Vagina (tissue), 2 donors: Measurements from ENCODE around the gene RNF34.

Source experiments
- POLR2A ChIP-seq, 2 donors: fragments of 450-650 bp; IDR thresholded peaks; one replicate each; pipeline ENCODE4 v1.6.1; 2017; ENCODE audit warnings: antibody characterized with exemption in 2 of 2, mild to moderate bottlenecking in 2 of 2, moderate library complexity in 2 of 2
- POLR2AphosphoS5 ChIP-seq, 2 donors: sonication (generic); formaldehyde crosslinking; IDR thresholded peaks; one replicate each; pipeline ENCODE4 v1.9.0; 2017; ENCODE audit warnings: antibody characterized with exemption in 2 of 2, mild to moderate bottlenecking in 2 of 2, low read depth in 1 of 2; ENCODE audit not compliant: insufficient read depth in 1 of 2
- TF ChIP-seq, protein P1 (sequence below), 3 experiments: fragments of 450-650 bp in 2 of 3; fragments of 200-600 bp in 1 of 3; sonication (generic) in 1 of 3; IDR thresholded peaks; one replicate each; pipeline ENCODE4 v1.5.1; 2017 to 2019; ENCODE audit warnings: antibody characterized with exemption in 3 of 3, mild to moderate bottlenecking in 2 of 3, moderate library complexity in 2 of 3

DNA sequence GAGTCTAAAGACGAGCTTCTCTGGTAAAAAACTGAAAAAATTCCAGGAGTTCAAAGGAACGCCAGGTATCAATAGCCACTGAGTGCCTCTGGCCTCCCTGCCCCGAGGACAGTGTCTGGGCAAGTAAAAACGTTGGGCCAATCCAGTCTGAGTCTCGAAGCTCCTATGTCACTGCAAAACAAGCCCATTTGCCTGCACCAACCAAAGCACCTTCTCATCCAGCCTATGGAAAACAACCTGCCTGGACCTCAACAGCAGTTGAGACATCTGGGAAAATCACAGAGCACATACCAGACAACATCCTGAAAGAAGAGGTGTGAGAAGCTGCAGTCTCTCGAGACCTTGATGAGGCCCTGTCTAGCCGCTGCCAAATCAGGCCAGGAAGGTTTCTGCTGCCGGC, 56.6 kb downstream of the RNF34 start:
- TF ChIP-seq POLR2A (IDR thresholded peaks at IDR 0.05) (no peak), POLR2AphosphoS5 (IDR thresholded peaks at IDR 0.05; ENCODE audit: insufficient read depth in 1 of 2, low read depth in 1 of 2) (no peak)
- TF ChIP-seq, protein P1, sequence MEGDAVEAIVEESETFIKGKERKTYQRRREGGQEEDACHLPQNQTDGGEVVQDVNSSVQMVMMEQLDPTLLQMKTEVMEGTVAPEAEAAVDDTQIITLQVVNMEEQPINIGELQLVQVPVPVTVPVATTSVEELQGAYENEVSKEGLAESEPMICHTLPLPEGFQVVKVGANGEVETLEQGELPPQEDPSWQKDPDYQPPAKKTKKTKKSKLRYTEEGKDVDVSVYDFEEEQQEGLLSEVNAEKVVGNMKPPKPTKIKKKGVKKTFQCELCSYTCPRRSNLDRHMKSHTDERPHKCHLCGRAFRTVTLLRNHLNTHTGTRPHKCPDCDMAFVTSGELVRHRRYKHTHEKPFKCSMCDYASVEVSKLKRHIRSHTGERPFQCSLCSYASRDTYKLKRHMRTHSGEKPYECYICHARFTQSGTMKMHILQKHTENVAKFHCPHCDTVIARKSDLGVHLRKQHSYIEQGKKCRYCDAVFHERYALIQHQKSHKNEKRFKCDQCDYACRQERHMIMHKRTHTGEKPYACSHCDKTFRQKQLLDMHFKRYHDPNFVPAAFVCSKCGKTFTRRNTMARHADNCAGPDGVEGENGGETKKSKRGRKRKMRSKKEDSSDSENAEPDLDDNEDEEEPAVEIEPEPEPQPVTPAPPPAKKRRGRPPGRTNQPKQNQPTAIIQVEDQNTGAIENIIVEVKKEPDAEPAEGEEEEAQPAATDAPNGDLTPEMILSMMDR (IDR thresholded peaks at IDR 0.05): no peak
